H9 (cell line): ENCODE measurements around the gene MPZL3. TPM values are rescaled to one million over a fixed set of nuclear protein-coding genes. Genes with fewer than 3 reads are reported as not detected.

ENCODE experiments used
- DNase-seq: peaks from one replicate; pipeline ENCODE4 v3.0.0-alpha.2; 2017
- H2AFZ ChIP-seq: one replicate; pipeline ENCODE4 v1.6.1; 2013; ENCODE audit warnings: mild to moderate bottlenecking, low read length, control low read depth, moderate library complexity
- H2AK5ac ChIP-seq: 2 replicates; pipeline ENCODE4 v1.6.1; 2013; ENCODE audit warnings: low read length, control low read depth, mixed read lengths; ENCODE audit not compliant: insufficient read length
- H2BK120ac ChIP-seq: one replicate; pipeline ENCODE4 v1.6.1; 2013; ENCODE audit warnings: low read depth, mild to moderate bottlenecking, low read length, control low read depth, inconsistent platforms; ENCODE audit not compliant: poor library complexity, severe bottlenecking
- H2BK12ac ChIP-seq: 2 replicates; pipeline ENCODE4 v1.6.1; 2013; ENCODE audit warnings: low read length, control low read depth, mixed read lengths, low read depth; ENCODE audit not compliant: insufficient read length
- H2BK15ac ChIP-seq: 2 replicates; pipeline ENCODE4 v1.6.1; 2013; ENCODE audit warnings: low read depth, low read length, control low read depth
- H2BK20ac ChIP-seq: one replicate; pipeline ENCODE4 v1.6.1; 2013; ENCODE audit warnings: low read depth, mild to moderate bottlenecking, low read length, control low read depth, inconsistent platforms; ENCODE audit not compliant: poor library complexity, severe bottlenecking
- H2BK5ac ChIP-seq: 2 replicates; pipeline ENCODE4 v1.6.1; 2013; ENCODE audit warnings: low read length, control low read depth, mixed read lengths; ENCODE audit not compliant: insufficient read length
- H3K14ac ChIP-seq: 2 replicates; pipeline ENCODE4 v1.6.1; 2013; ENCODE audit warnings: low read length, control low read depth; ENCODE audit not compliant: insufficient read depth
- H3K18ac ChIP-seq: 2 replicates; pipeline ENCODE4 v1.6.1; 2013; ENCODE audit warnings: low read depth, mild to moderate bottlenecking, mixed read lengths, low read length, control low read depth; ENCODE audit not compliant: insufficient read length
- H3K23ac ChIP-seq: 2 replicates; pipeline ENCODE4 v1.6.1; 2013; ENCODE audit warnings: low read length, control low read depth, mixed read lengths, low read depth; ENCODE audit not compliant: insufficient read length
- H3K23me2 ChIP-seq: 2 replicates; pipeline ENCODE4 v1.6.1; 2013; ENCODE audit warnings: low read depth, mild to moderate bottlenecking, mixed read lengths, low read length, control low read depth; ENCODE audit not compliant: insufficient read length, poor library complexity, severe bottlenecking
- H3K27ac ChIP-seq: 2 replicates; pipeline ENCODE4 v1.5.1; 2013; ENCODE audit warnings: low read length, control low read depth, mixed read lengths, low read depth; ENCODE audit not compliant: insufficient read length
- H3K27me3 ChIP-seq: 2 replicates; pipeline ENCODE4 v1.6.1; 2013; ENCODE audit warnings: low read length, control low read depth, inconsistent platforms; ENCODE audit not compliant: insufficient read depth
- H3K4ac ChIP-seq: 2 replicates; pipeline ENCODE4 v1.6.1; 2013; ENCODE audit warnings: low read depth, mild to moderate bottlenecking, control low read depth, inconsistent platforms, low read length, moderate library complexity
- H3K4me1 ChIP-seq: 2 replicates; pipeline ENCODE4 v1.6.1; 2013; ENCODE audit warnings: low read length, control low read depth, inconsistent platforms; ENCODE audit not compliant: insufficient read depth
- H3K4me2 ChIP-seq: 2 replicates; pipeline ENCODE4 v1.6.1; 2013; ENCODE audit warnings: low read length, control low read depth, mixed read lengths; ENCODE audit not compliant: insufficient read length, insufficient read depth
- H3K56ac ChIP-seq: 2 replicates; pipeline ENCODE4 v1.6.1; 2013; ENCODE audit warnings: low read depth, mild to moderate bottlenecking, mixed read lengths, low read length, control low read depth; ENCODE audit not compliant: insufficient read length
- H3K79me1 ChIP-seq: 2 replicates; pipeline ENCODE4 v1.6.1; 2013; ENCODE audit warnings: low read depth, mild to moderate bottlenecking, moderate library complexity, low read length, control low read depth, inconsistent platforms; ENCODE audit not compliant: insufficient read depth, poor library complexity, severe bottlenecking
- H3K79me2 ChIP-seq: 2 replicates; pipeline ENCODE4 v1.6.1; 2013; ENCODE audit warnings: low read length, control low read depth, inconsistent platforms; ENCODE audit not compliant: insufficient read depth
- H3K9ac ChIP-seq: 2 replicates; pipeline ENCODE4 v1.6.1; 2013; ENCODE audit warnings: low read length, control low read depth, mixed read lengths; ENCODE audit not compliant: insufficient read length; ENCODE audit errors: extremely low read depth
- H3K9me3 ChIP-seq: one replicate; pipeline ENCODE4 v1.6.1; 2013; ENCODE audit warnings: low read depth, low read length, inconsistent platforms; ENCODE audit not compliant: control insufficient read depth
- H3T11ph ChIP-seq: one replicate; pipeline ENCODE4 v1.6.1; 2013; ENCODE audit warnings: mild to moderate bottlenecking, low read length, control low read depth, inconsistent platforms
- H4K20me1 ChIP-seq: one replicate; pipeline ENCODE4 v1.6.1; 2013; ENCODE audit not compliant: control insufficient read depth, insufficient read length, insufficient read depth
- H4K5ac ChIP-seq: 2 replicates; pipeline ENCODE4 v1.6.1; 2013; ENCODE audit warnings: low read depth, mild to moderate bottlenecking, mixed read lengths, low read length, control low read depth; ENCODE audit not compliant: insufficient read length
- H4K8ac ChIP-seq: replicated peaks from 2 replicates; pipeline ENCODE4 v1.6.1; 2013; ENCODE audit warnings: low read length, control low read depth, mixed read lengths, low read depth; ENCODE audit not compliant: insufficient read length
- H4K91ac ChIP-seq: 2 replicates; pipeline ENCODE4 v1.6.1; 2013; ENCODE audit warnings: low read depth, mild to moderate bottlenecking, moderate library complexity, mixed read lengths, low read length, control low read depth; ENCODE audit not compliant: insufficient read length
- H3K27ac Mint-ChIP-seq, 3 experiments: 2 replicates in 2 of 3; 3 replicates in 1 of 3; pipeline ENCODE4 v1.8.0; 2020 to 2021; ENCODE audit warnings: mixed read lengths in 3 of 3, mild to moderate bottlenecking in 1 of 3, moderate library complexity in 1 of 3
- H3K27me3 Mint-ChIP-seq: 2 replicates; pipeline ENCODE4 v1.8.0; 2021; ENCODE audit warnings: low read depth, mild to moderate bottlenecking, moderate library complexity, mixed read lengths
- H3K36me3 Mint-ChIP-seq, 3 experiments: 2 replicates in 2 of 3; 3 replicates in 1 of 3; pipeline ENCODE4 v1.8.0; 2020 to 2021; ENCODE audit warnings: low read depth in 3 of 3, mixed read lengths in 3 of 3; ENCODE audit not compliant: insufficient read depth in 1 of 3
- H3K4me1 Mint-ChIP-seq, 2 experiments: 2 replicates each; pipeline ENCODE4 v1.8.0; 2020; ENCODE audit warnings: mixed read lengths in 2 of 2
- H3K4me3 Mint-ChIP-seq, 2 experiments: 2 replicates in 1 of 2; 3 replicates in 1 of 2; pipeline ENCODE4 v1.8.0; 2020 to 2021; ENCODE audit warnings: mild to moderate bottlenecking in 2 of 2, mixed read lengths in 2 of 2, moderate library complexity in 1 of 2
- H3K9me3 Mint-ChIP-seq, 2 experiments: 2 replicates in 1 of 2; 3 replicates in 1 of 2; pipeline ENCODE4 v1.8.0; 2020; ENCODE audit warnings: mild to moderate bottlenecking in 2 of 2, mixed read lengths in 2 of 2, moderate library complexity in 1 of 2
- CTCF ChIP-seq: fragments of 200-600 bp; sonication (generic); conservative IDR thresholded peaks from 3 replicates; pipeline ENCODE4 v1.8.0; 2021; ENCODE audit warnings: antibody characterized with exemption, mild to moderate bottlenecking
- WGBS: extraction: QIAGEN DNeasy Blood & Tissue Kit; methylation state at CpG from one replicate; pipeline ENCODE4 v1.1.7; 2013; ENCODE audit warnings: missing lambda C conversion rate, low lambda C conversion rate, mixed read lengths; ENCODE audit not compliant: insufficient read length; ENCODE audit errors: extremely low coverage; 5-methylcytosine and 5-hydroxymethylcytosine counted together
- total RNA-seq: library from RNA; stranded (reverse); gene quantifications from 2 replicates; pipeline ENCODE4 v1.2.1, GENCODE V29; 2021

Gene MPZL3
- total RNA-seq, 1 experiment from 2014 or later, result 2.6 TPM

GRCh38 chr11:118200497-118200896 lies 51.7 kb downstream of the MPZL3 start:
- WGBS, result no CpG with 5 or more reads among the region's 5 CpGs
- no peak overlapping the region for H3K14ac ChIP-seq
- H4K5ac ChIP-seq, result no peak overlapping the region
- H3K23me2 ChIP-seq, result no peaks in the 10 kb centered on the region
- Mint-ChIP-seq H3K27me3 (peaks cover 7% of the 10 kb centered on the region), H3K27ac (no peak overlapping the region), H3K4me3 (no peak overlapping the region), H3K4me1 (peaks cover 22% of the 10 kb centered on the region in 2 experiments), H3K36me3 (no peaks in the 10 kb centered on the region), H3K9me3 (no peaks in the 10 kb centered on the region; a peak in 1 of 5 replicates)
- DNase-seq, result no peak
- no peak overlapping the region for H3K4ac ChIP-seq
- no peak overlapping the region for H3K4me2 ChIP-seq
- H2BK5ac ChIP-seq, result no peak overlapping the region
- H3K4me1 ChIP-seq, result no peaks in the 10 kb centered on the region
- no peak overlapping the region for H2BK120ac ChIP-seq
- no peak overlapping the region for H4K8ac ChIP-seq
- H3T11ph ChIP-seq, result no peak overlapping the region
- no peak overlapping the region for H3K18ac ChIP-seq
- no peak overlapping the region for H2AK5ac ChIP-seq
- no peaks in the 10 kb centered on the region for H4K20me1 ChIP-seq
- H2AFZ ChIP-seq, result no peak overlapping the region
- H2BK20ac ChIP-seq, result no peak overlapping the region
- H2BK12ac ChIP-seq, result no peak overlapping the region
- H3K27me3 ChIP-seq, result no peaks in the 10 kb centered on the region
- H3K23ac ChIP-seq, result no peak overlapping the region
- no peak overlapping the region for H3K56ac ChIP-seq
- H3K27ac ChIP-seq, result no peak overlapping the region
- no peaks in the 10 kb centered on the region for H3K9me3 ChIP-seq
- no peak for TF ChIP-seq CTCF
- H3K79me2 ChIP-seq, result no peaks in the 10 kb centered on the region
- H3K9ac ChIP-seq, result no peak overlapping the region
- no peak overlapping the region for H4K91ac ChIP-seq
- H2BK15ac ChIP-seq, result no peak overlapping the region
- H3K79me1 ChIP-seq, result no peaks in the 10 kb centered on the region
